Tibial nerve (tissue), 4 donors: Measurements from ENCODE around the gene ISOC1.

Source experiments
- EP300 ChIP-seq, 2 donors: sonication (generic); formaldehyde crosslinking; IDR thresholded peaks; one replicate each; pipeline ENCODE4 v1.6.1; 2017; ENCODE audit warnings: antibody characterized with exemption in 2 of 2, mild to moderate bottlenecking in 1 of 2
- POLR2A ChIP-seq, 2 donors: fragments of 450-650 bp; IDR thresholded peaks; one replicate each; pipeline ENCODE4 v1.6.1; 2017; ENCODE audit warnings: antibody characterized with exemption in 2 of 2, mild to moderate bottlenecking in 2 of 2, moderate library complexity in 2 of 2
- TF ChIP-seq, protein P1 (sequence below), 5 experiments: fragments of 200-600 bp in 3 of 5; fragments of 450-650 bp in 2 of 5; sonication (generic) in 3 of 5; IDR thresholded peaks; one replicate each; pipeline ENCODE4 v1.5.1; 2016 to 2019; ENCODE audit warnings: antibody characterized with exemption in 5 of 5, mild to moderate bottlenecking in 3 of 5, moderate library complexity in 2 of 5

DNA sequence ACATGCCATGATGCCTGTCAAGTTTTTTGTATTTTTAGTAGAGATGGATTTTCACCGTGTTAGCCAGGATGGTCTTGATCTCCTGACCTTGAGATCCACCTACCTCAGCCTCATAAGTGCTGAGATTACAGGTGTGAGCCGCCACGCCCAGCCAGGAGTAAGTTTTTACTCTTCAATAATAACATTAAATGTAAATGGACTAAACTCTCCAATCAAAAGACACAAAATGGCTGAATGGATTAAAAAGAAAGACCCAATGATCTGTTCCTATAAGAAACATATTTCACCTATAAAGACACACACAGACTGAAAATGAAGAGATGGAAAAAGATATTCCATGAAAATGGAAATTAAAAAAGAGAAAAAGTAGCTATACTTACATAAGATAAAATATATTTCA is 37.2 kb upstream of the ISOC1 start:
- TF ChIP-seq, protein P1, sequence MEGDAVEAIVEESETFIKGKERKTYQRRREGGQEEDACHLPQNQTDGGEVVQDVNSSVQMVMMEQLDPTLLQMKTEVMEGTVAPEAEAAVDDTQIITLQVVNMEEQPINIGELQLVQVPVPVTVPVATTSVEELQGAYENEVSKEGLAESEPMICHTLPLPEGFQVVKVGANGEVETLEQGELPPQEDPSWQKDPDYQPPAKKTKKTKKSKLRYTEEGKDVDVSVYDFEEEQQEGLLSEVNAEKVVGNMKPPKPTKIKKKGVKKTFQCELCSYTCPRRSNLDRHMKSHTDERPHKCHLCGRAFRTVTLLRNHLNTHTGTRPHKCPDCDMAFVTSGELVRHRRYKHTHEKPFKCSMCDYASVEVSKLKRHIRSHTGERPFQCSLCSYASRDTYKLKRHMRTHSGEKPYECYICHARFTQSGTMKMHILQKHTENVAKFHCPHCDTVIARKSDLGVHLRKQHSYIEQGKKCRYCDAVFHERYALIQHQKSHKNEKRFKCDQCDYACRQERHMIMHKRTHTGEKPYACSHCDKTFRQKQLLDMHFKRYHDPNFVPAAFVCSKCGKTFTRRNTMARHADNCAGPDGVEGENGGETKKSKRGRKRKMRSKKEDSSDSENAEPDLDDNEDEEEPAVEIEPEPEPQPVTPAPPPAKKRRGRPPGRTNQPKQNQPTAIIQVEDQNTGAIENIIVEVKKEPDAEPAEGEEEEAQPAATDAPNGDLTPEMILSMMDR (IDR thresholded peaks at IDR 0.05), result no peak
- no peak for TF ChIP-seq POLR2A (IDR thresholded peaks at IDR 0.05)
- TF ChIP-seq EP300 (IDR thresholded peaks at IDR 0.05), result no peak
